Activated CD4-positive, CD25-positive, alpha-beta regulatory T cell treated with anti-CD3 and anti-CD28 coated beads, Interleukin-2, amount 50 U/mL, for 72 hours (primary cell): Measurements from ENCODE around the gene STAMBP.
"Not testable (repeated sequence)": the region's sequence is repeated elsewhere in the genome, so short reads cannot be mapped to it uniquely, and the experiment has no call there.

Experiments
- DNase-seq: peaks from one replicate; pipeline ENCODE4 v3.0.0; 2021

Gene STAMBP

GRCh38 chr2:73888388-73888787 lies 59.6 kb downstream of the STAMBP start:
- no peak for DNase-seq

GRCh38 chr2:73889206-73889605 lies 60.4 kb downstream of the STAMBP start:
- DNase-seq: no peak

DNA sequence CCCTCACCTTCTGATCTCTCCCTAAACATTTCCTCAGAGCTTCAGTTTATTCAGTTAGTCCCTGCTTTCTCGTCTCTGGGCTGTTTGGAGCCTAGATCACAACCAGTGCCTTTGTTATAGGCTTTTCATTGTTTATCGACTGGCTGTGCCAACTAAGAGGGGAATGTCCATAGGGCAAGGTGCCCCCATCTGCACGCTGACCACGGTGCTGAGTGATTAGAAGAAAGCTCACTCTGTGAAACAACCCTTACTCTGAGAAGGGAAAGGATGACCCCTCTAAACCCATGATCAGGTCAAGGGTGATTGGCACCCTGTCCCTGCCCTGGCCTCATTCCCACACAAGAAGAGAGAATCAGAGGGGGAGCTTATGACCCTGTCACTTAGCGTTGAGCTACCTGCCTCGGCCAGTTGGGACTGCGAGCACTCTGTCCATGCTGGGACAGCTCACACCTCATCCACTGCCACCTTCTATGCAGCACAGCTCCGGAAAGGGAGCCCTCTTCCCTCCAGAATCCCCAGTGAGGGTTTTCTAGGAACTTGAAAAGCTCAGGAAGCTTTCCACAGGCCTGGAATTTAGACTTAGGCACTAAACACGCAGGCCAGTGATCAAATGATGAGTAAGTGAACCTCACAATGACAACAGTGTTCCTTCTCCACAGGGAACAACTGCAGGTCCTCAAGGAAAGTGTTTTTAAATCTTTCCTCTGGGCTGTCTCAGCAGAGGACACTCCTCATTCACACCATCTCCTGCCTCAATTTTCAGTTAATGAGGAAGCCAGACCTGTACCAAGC lies 61.7 kb downstream of the STAMBP start:
- DNase-seq: no peak

GRCh38 chr2:73891276-73891901 lies 62.6 kb downstream of the STAMBP start:
- no peak for DNase-seq

DNA sequence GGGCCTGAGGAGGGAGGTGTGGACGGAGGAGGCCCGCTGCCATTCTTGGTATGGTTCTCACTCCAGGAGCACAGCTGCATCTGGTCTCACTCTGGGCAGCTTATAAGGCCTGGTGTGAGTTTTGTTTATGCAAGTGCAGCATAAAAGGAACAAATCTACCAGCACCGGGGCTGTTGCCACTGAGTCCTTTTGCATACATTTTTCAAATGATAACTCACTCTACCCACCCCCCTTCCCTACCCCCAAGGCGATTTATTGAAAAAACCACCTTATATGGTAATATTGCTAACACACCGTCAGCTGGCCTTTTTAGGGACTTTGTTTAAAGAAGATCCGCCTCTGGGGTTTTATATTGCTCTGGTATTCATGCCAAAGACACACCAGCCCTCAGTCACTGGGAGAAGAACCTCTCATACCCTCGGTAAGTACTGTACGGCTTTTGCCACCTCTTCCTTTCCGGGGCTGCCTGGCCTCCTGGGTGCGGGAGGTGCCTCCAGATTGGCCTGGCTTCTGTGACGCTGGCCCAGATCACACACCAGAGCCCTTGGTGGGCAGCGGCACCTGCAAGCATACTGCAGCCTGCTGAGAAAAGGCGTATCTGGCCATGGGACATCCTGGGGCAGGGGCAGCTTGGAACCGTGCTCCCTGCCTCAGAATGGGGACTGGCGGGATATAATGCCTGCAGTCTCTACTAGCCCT lies 64.0 kb downstream of the STAMBP start, which contains the start of gene ACTG2:
ACTG2 (plus strand) TSS at position 378 of the 699 bp plus-strand sequence. CDS start 8,304 bp downstream, outside the sequence.
- DNase-seq: no peak

DNA sequence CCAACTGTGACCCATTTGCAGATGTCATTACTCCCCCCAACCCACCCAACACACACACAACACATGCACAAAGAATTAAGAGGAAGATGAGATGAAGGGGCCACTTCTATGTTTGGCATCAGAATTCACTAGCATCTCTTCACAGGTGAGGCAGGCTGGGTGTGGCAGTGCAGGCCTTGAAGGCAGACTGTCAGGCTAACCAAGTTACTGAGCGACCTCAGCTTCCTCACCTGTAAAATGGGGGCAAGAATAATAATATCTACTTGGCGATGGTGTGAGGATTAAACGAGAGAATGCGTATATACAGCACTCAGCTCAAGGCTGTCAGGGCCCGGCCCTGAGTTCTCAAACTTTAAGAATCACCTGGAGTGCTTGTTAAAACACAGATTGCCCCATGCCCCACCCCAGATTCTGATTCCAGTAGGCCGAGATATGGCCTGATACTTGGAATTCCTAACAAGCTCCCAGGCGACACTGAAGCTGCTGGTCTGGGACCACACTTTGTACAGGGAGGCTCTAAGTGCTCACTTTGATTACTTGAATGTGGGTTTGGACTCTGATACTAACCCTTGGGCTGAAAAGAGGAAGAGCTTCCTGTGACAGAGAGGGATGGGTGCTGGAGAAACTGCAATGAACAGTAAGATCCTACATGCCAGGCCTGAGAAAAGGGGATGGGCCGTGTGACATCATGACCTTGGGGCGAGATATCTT lies 65.2 kb downstream of the STAMBP start:
- no peak for DNase-seq

GRCh38 chr2:73894475-73894850 lies 65.7 kb downstream of the STAMBP start:
- no peak for DNase-seq

DNA sequence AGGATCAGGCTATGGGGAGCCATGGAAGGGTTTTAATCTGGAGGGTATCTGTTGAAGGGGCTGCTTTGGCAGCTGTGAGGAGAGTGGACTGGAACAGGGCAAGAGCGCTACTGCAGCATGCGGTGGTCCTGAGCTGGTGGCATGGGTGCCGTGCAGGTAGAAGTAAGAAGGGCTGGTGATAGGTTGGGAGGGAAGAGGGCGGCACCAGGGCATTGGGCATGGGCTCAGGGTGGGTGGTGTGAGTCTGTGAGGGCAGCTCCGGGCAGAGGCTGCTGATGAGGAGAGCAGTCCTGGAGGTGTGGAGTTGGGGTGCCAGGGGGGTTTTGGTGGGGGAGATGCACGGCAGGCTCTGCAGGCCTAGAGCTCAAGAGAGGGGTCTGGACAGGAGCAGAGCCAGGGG lies 66.1 kb downstream of the STAMBP start:
- no peak for DNase-seq

DNA sequence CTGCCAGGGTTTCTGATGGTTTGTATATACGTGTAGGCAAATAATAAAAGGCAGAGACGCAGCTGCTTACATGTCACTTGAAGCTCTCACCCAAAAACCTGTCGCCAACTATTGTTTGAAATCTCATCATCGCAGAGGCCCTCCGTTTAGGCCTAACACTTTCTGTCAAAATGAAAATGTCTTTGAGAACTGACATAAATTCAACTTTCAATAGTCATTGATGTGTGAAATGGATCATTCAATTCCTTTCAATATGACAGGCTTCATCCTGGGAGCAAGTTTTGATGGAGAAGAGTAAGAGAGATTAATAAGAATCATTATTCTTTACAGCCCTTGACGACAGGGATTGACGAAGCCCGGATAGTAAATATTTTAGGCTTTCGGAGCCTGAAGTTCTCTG lies 66.7 kb downstream of the STAMBP start:
- no peak for DNase-seq

- DNase-seq: no peak
Measured at GRCh38 chr2:73896362-73897239, 67.8 kb downstream of the STAMBP start.

DNA sequence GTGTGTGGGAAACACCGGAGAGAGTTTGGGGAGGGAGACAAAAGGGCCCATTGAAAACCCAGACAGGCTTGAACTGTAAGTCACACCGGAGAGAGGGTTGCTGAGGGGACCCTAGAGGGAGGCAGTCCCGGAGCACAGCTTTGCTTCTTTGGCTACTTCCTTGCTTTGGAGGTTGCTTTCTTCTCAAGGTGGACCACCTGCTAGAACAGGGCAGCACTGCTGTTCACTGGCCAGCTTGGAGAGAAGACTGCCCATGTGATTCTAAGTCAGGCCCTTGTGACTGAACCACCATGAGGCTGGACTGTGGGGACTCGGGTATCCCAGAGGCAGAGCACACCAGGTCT lies 68.5 kb downstream of the STAMBP start:
- DNase-seq: no peak

GRCh38 chr2:73897934-73898333 lies 69.2 kb downstream of the STAMBP start:
- no peak for DNase-seq

DNA sequence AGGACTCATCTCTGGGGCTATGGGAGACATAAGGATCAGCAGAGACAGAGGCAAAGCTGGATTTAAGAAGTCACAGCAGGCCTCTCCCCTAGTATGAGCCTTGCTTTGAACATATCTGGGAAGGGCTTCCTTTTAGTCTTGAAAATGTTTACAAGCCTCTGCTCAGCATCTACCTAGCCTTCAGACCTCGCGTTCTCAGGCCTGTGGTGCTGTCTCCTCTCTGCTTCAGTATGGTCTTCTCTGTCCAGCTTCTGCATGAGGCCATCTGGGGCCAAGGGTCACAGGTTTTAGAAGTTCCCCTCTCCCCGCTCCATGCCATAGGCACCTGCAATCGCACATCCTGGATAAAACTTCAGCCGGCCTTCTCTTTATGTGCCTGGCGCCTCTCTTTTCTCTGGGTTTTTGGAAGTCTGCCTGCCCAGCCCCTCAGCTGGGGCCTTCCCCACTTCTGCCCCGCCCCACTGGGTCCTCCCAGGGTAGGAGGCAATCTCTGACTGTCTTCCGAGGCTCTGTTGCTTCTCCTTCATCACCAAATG lies 71.1 kb downstream of the STAMBP start:
- DNase-seq: no peak

DNA sequence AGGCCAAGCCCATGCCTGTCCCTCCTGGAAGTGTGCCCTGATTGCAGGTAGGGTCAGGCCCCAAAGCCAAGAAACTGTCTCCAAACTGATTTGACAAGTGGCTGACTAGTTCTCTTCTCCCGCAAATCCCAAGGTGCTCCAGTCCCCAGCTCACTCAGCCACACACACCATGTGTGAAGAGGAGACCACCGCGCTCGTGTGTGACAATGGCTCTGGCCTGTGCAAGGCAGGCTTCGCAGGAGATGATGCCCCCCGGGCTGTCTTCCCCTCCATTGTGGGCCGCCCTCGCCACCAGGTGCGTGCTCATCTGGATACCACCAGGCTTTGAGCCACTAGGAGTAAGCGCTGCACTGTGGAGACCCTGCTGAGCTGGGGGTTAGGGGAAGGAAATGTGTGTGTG lies 72.4 kb downstream of the STAMBP start:
- DNase-seq: no peak

GRCh38 chr2:73902284-73902683 lies 73.5 kb downstream of the STAMBP start:
- no peak for DNase-seq

GRCh38 chr2:73903313-73903712 lies 74.6 kb downstream of the STAMBP start:
- DNase-seq: no peak

DNA sequence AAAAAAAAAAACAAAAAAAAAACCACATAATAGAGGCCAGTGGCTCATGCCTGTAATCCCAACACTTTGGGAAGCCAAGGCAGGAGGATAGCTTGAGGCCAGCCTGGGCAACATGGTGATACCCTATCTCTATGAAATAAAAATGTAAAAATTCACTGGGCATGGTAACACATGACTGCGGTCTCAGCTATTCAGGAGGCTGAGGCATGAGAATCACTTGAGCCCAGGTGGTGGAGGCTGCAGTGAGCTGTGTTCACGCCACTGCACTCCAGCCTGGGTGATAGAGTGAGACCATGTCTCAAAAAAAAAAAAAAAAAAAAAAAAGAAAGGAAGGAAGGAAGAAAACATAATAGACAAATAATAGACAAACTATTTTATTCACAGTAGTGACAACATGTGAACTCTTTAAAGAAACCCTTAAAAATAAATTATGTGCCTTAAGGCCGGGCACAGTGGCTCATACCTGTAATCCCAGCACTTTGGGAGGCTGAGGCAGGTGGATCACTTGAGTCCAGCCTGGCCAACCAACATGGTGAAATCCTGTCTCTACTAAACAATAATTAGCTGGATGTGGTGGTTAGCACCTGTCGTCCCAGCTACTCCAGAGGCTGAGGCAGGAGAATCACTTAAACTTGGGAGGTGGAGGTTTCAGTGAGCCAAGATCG lies 75.3 kb downstream of the STAMBP start:
- not testable (repeated sequence) for DNase-seq

- no peak for DNase-seq
Measured at GRCh38 chr2:73904952-73905351, 76.2 kb downstream of the STAMBP start.

- DNase-seq: no peak
Measured at GRCh38 chr2:73906847-73907505, 78.2 kb downstream of the STAMBP start.

DNA sequence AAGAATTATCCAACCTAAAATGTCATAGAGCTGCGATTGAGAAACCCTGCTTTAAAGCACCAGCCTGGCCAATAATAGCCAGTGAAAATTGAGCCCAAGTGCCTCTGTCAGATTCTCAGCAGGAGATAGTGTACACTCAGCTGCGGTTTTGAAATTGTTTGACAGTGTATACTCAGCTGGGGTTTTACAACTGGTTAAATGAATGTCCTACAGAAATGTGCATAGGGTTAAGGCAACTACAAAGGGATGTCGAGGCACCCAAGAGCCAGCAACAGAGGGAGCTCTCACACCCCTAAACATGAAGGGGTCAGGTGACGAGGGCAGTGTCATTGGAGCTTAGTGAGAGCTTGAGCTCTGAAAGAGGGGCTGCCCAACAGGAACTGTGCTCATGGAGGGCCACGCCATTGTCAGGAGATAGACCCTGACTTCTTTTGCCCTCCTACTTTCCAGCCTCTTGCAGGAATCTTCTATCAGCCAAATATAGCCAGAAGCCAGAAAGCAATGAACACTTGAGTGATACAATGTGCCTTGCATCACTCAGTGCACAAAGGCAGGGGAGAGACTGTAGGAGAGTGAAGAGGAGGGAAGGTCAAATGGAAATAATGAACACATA lies 79.2 kb downstream of the STAMBP start:
- DNase-seq: no peak
